GM18909 (cell line): ENCODE measurements around the gene STK11.
A peak's percentile ranks its signal among the peaks of the same experiment; 100 is the strongest.

Experiments used
- ATAC-seq: cut with Tn5 transposase; IDR thresholded peaks from one replicate; pipeline ENCODE4 v1.9.1; 2021; ENCODE audit warnings: mild to moderate bottlenecking; ENCODE audit not compliant: unreplicated experiment, poor library complexity

Gene STK11

DNA sequence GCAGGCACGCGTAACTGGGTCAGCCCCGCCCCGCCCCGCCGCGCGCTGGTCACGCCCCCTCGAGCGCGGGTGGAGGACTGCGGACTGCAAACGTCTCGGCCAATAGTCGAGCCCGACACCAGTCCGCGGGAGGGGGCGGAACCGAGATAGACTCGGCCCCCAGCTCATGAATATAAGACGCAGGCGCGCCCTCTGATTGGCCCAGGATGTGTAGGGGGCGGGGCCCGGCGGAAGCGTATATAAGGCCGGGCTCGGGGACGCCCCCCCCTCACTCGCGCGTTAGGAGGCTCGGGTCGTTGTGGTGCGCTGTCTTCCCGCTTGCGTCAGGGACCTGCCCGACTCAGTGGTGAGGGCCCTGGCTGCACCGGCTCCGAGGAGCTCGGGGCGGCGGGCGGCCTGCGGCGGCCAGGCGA, 63.5 kb downstream of the STK11 start, which contains the start of gene CIRBP:
TSS of gene CIRBP (plus strand) at position 268 of the 413 bp plus-strand sequence. CDS start 1,602 bp downstream, outside the sequence.
- ATAC-seq, result peak; percentile 64

DNA sequence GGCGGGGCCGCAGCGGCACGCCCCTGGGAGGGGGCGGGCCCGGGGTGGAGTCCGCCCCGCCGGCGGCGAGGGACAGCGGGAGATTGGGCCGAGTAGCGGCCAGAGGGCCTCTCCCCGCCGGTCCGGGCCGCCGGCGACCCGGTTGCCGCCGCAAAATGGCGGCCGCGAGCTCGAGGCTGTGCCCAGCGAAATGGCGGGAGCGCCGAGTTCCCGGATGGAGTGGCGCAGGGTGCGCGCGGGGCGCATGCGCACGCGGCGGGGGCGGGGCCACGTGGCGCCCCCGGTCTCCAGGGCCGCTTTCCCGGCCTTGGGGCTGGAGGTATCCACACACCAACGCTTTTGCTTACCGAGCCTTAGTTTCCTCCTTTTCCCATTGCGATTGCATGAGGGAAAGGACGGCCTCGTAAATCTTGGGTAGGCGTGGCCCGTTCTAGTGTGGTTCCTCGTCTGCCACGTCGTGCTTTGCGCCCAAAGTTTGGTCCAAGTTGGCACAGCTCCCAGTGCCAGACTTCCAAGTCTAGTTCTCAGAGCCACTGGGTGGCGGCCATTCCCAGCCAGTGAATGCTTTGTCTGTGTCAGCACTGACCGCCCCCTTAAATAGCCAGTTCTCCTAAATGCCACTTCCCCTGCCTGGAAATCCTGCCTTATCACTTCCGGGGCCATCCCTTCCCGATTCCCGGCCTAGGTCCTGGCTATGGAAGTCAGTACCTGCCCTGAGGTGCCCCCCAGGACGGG, 64.1 kb downstream of the STK11 start:
- ATAC-seq, result peak; percentile 27

DNA sequence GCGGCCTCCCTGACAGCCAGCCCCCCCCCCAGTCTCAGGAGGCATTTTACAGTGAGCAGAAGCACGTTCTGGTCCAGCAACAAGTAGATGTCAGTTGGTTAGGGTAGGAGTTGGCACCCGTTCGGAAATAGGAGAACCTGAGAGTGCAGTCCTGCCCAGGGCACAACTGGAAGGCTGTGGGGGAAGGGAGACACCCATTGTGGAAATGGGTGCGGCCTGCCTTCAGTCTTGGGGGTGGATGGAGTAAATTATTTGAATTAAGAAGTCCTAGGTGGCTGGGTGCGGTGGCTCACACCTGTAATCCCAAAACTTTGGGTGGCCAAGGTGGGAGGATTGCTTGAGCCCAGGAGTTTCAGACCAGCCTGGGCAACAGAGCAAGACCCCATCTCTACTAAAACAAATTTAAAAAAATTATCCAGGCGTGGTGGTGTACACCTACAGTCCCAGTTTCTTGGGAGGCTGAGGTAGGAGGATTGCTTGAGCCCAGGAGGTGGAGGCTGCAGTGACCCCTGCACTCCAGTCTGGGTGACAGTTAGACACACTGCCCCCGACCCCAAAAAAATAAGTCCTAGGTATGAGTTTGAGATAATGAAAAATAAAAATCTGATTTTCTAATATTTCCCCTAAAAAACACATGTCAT, 64.8 kb downstream of the STK11 start:
- ATAC-seq, result no peak

DNA sequence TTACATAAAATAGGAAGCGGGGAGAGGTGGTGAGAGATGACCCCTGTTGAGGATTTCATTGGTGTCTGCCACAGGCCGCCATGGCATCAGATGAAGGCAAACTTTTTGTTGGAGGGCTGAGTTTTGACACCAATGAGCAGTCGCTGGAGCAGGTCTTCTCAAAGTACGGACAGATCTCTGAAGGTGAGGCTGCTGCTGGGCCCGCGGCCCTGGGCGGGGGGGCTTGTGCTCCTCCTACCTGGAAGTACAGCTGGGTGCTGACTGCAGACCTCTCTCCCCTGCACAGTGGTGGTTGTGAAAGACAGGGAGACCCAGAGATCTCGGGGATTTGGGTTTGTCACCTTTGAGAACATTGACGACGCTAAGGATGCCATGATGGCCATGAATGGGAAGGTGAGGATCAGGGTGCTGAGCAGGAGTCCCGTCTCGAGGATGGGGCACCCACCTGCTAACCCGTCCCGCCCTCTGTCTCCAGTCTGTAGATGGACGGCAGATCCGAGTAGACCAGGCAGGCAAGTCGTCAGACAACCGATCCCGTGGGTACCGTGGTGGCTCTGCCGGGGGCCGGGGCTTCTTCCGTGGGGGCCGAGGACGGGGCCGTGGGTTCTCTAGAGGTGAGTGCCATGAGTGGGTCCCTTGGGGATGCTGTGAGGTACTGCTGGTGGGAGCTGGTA, 65.4 kb downstream of the STK11 start:
- ATAC-seq, result no peak

DNA sequence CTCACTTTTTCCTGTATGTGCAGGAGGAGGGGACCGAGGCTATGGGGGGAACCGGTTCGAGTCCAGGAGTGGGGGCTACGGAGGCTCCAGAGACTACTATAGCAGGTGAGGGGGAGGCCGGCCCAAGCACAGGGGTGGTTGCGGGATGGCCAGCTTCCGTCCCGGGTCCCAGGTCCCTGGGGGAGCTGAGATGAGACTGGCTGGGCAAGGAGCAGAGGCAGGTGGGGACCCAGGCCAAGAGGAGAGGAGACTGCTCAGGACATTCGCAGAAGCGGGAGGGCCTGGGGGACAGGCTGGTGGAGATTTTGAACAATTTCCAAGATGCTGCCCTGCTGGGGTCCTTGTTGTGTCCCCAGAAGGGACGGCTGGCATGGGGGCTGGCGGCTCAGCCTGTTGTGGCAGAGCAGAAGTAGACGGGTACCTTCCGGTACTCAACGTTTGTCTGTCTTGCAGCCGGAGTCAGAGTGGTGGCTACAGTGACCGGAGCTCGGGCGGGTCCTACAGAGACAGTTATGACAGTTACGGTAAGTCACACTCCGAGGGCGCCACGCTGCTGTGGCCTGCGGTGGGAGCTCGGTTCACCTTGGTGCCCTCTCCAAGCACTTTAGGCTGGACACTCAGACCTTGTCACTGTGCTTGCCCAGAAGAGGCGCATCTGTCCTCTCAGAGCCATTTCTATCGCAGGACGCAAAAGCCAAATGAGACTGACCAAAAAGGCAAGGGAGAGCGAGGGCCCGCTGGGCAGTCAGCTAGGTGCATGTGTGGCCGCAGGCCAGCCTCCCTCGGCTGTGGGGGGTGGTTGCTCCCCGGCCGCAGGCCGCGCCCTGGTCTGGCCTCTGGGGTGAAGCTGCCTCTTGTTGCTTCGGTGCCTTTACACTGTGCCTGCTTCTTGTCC, 66.2 kb downstream of the STK11 start:
- ATAC-seq, result no peak

DNA sequence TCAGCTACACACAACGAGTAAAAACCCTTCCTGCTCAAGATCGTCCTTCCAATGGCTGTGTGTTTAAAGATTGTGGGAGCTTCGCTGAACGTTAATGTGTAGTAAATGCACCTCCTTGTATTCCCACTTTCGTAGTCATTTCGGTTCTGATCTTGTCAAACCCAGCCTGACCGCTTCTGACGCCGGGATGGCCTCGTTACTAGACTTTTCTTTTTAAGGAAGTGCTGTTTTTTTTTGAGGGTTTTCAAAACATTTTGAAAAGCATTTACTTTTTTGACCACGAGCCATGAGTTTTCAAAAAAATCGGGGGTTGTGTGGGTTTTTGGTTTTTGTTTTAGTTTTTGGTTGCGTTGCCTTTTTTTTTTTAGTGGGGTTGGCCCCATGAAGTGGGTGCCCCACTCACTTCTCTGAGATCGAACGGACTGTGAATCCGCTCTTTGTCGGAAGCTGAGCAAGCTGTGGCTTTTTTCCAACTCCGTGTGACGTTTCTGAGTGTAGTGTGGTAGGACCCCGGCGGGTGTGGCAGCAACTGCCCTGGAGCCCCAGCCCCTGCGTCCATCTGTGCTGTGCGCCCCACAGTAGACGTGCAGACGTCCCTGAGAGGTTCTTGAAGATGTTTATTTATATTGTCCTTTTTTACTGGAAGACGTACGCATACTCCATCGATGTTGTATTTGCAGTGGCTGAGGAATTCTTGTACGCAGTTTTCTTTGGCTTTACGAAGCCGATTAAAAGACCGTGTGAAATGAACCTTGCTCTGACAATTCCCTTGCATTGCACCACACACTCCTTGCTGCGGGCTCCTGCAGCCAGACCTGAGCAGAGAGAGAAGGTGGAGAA, 67.1 kb downstream of the STK11 start:
- ATAC-seq, result no peak

DNA sequence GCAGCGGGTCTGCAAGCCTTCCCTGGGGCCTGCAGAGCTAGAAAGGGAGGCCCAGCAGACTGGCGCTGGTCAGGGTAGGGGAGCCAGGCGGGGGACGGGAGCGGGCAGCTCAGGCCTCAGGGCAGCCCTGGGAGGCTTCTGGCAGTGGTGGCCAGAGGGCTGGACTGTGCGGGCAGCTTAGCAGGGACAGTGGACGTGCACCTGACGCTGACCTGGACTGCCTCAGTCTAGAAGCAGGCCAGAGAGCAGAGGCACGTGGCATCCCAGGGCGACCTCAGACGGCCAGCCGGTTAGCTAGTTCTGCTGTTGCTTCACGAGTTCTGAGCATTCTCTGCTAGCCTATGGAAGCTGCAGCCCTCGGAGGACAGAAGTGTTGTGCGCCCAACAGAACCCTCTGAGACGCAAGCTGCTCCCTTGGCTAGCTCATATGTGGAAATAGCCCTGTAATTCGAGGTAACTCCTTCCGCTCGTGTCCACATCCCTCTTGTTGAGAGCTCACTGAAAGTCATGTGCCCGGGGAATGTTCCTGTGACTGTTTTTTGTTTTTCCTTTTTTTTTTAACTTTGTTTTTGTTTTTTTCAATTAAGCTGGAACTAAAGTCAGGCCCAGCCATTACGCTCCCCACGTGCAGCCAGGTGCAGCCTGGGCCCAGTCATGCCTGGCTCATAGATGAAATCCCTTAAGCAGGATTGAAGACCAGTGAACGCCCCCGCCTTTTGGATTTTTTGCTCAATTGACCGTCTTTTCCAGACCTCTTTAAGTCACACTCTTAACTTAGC, 67.9 kb downstream of the STK11 start:
- no peak for ATAC-seq

DNA sequence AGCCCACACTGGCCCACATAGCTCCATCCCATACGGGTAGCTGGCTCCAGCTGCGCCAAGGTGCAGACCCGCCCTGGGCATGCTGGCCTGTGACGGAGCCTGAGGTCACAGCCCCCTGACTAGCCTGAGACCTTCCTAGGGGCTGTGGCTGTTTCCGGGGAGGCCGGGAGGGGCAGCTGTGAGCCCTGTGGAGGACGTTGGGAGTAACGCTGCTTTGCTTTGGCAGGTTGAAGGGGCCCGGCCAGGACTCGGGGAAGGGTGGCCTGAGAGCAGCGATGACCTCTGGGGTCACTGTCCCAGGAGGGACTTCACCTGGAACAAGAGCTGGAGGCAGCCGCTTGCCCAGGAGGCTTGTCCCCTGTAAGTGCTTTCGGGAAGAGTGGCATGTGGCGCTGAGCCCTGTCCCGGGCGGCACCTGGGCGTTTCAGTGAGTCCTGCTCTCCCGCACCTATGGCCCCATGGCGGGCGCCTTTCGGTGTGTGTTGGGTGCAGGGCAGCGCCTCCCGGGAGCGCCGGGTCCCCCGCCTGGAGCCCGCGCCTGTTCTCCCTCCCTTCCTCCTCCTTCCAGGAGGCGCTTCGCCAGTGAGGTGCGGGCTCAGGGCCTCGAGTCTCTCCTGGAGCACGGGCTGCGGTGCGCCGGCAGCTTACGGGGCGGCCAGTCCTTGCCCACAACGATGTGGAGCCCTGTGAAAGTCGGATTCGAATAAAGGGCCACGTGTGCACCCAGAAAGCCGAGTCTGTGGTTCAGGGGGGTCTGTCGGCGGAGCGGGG, 68.7 kb downstream of the STK11 start:
- ATAC-seq, result no peak

DNA sequence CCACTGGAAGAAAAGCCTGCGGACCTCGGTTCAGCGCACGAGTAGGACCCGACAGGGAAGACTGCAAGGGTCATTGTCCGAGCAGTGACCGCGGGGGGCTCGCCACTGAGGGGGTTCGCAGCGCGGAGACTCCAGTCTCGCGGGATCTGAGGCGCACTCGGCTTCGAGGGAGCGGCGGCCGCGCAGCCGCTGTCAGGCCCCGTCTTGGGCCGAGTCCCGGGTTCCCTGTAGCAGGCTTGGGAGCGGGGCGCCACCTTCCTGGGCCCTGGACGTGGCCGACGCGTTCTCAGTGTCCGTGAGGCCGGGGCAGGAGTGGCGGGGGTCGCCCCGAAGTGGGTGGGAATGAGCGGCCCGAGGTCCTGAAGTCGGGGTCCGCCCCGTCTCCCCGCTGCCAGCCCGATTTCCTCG, 69.3 kb downstream of the STK11 start:
- no peak for ATAC-seq

DNA sequence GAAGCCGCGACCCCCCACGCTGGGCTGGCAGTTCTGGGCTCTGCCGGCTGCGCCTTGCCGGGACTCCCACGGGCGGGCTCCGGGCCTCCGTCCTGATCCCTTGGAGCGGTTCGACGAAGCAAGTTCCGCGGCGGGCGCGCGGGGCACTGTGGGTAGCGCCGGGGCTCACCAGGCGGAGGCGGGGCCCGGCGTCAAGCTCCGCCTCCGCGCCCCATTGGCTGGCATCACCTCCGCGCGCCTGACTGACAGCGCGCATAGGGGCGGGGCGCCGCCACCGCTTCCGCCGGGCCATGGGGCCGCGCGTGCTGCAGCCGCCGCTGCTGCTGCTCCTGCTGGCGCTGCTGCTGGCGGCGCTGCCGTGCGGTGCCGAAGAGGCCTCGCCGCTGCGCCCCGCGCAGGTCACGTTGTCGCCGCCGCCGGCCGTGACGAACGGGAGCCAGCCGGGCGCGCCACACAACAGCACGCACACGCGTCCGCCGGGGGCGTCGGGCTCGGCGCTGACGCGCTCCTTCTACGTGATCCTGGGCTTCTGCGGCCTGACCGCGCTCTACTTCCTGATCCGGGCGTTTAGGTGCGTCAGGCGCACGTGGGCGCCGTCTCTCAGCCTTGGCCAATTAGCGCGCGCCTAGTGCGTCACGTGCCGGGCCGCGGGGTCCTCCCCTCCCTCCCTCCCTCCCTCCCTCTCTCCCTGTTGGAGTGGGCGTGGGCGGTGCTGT, 69.8 kb downstream of the STK11 start, which contains the start of gene FAM174C:
TSS of gene FAM174C (plus strand) at position 271 of the 716 bp plus-strand sequence. CDS start at position 291, 20 bp downstream.
- peak; percentile 80 for ATAC-seq

DNA sequence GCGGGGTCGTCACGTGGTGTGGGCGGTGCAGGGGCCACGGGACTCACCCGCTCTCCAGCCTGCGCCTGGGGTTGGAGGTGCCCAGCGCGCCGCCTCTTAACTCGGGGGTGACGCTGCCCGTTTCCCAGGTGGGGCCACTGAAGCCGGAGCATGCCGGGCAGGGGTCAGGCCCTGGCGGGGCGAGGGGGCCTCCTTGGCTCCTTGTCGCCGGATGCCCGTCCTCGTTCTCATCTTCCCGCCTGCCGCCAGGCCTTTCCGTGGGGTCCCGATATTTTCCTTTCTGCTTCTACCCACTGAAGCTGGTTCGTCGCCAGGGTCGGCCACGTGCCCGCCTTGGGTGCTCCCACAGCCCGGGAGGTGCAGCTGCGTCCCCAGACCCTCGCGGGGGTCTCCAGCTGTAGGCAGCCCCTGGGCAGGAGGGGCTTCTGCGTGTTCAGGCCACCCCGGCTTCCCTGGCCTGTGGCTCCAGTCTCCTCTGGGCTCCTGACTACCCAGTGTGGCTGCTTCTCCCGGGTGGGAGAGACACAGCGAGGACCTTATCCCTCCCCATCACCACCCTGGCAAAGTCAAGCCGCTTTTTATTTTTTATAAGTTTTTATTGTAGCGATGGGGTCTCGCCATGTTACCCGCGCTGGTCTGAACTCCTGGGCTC, 70.5 kb downstream of the STK11 start:
- ATAC-seq, result no peak

DNA sequence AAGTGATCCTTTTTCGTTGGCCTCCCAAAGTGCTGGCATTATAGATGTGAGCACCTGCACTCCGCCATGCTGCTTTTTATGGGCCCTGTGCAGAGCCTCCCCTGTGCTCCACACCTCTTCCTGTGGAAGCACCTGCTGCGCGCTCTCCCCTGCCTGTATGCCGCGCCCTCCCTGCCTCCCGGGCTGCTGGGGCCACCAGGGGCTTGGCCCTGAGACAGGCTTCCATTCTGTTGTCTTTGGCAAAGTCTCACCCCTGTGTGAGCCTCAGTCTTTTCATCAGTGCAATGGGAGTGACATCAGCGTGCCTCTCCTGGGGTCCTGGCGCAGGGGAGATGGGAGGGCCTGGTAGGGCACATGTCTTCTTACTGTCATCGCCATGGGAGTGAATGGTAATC, 71.0 kb downstream of the STK11 start:
- no peak for ATAC-seq

DNA sequence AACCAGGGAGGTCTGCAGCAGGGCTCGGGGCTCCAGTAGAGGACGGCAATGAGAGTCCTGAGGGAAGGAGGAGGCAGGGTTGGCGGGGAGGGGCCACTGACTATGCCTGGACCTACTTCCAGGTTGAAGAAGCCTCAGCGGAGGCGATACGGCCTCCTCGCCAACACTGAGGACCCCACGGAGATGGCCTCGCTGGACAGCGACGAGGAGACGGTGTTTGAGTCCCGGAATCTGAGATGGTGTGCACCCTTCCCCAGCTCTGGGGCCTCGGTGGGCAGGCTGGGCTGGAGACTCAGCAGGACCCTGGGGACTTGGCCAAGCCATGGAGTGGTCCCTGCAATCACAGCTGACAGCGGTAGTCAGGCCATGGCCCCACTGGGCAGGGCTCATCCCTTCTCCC, 71.5 kb downstream of the STK11 start:
- no peak for ATAC-seq
